T-helper 17 cell (primary cell): ENCODE data around the gene TGFBI. TPM values are rescaled to one million over a fixed set of nuclear protein-coding genes. Genes with fewer than 3 reads are reported as not detected.
A peak's percentile ranks its signal among the peaks of the same experiment; 100 is the strongest.

Experiments
- ATAC-seq: fragments of 150-1000 bp; cut with Tn5 transposase; 2 replicates; pipeline ENCODE4 v1.10.0; 2021; ENCODE audit warnings: mild to moderate bottlenecking, moderate library complexity
- DNase-seq, 3 donors: peaks; one replicate each; pipeline versions ENCODE4 v3.0.0 to v3.0.0-alpha.2; 2020 to 2021
- H3K9me3 ChIP-seq: one replicate; pipeline ENCODE4 v1.7.0; 2013; ENCODE audit warnings: low read length, mild to moderate bottlenecking; ENCODE audit not compliant: control insufficient read depth, poor library complexity, severe bottlenecking
- H3K27ac Mint-ChIP-seq: one replicate; pipeline ENCODE4 v1.8.0; 2022; ENCODE audit warnings: mild to moderate bottlenecking, moderate library complexity, mixed read lengths
- H3K27me3 Mint-ChIP-seq: one replicate; pipeline ENCODE4 v1.8.0; 2022; ENCODE audit warnings: mixed read lengths
- H3K36me3 Mint-ChIP-seq: one replicate; pipeline ENCODE4 v1.8.0; 2022; ENCODE audit warnings: low read depth, mixed read lengths
- H3K4me1 Mint-ChIP-seq: one replicate; pipeline ENCODE4 v1.8.0; 2022; ENCODE audit warnings: mild to moderate bottlenecking, mixed read lengths
- H3K4me3 Mint-ChIP-seq: one replicate; pipeline ENCODE4 v1.8.0; 2022; ENCODE audit warnings: mild to moderate bottlenecking, moderate library complexity, mixed read lengths
- total RNA-seq, 4 donors: library from RNA in 2 of 4; stranded (reverse) in 2 of 4; gene quantifications; one replicate each; pipeline ENCODE4 v1.2.3 and lab custom pipeline; 2022 to 2026

The TGFBI gene
- total RNA-seq, 2 donors from 2014 or later, result 6.6 to 8.6 TPM

DNA sequence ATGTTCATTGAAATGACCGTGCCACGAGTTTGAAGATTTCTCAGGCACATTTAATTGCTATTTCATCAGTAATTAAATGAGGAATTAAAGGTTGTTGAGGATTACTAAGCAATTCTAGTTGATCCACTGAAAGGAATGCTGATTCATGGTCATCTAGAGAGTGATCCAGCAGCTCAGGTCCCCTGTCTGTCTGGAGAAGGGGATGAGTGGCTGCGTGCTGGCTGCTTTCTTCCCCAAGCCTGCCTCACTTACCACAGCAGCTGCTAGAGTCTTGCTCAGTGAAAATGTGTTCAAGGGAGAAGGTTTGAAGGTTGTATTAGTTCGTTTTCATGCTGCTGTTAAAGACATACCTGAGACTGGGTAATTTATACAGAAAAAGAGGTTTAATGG is 7.8 kb upstream of the TGFBI start:
- Mint-ChIP-seq H3K36me3 (no peaks in the 10 kb centered on the region), H3K4me3 (no peak overlapping the region), H3K27ac (no peak overlapping the region), H3K4me1 (no peaks in the 10 kb centered on the region), H3K27me3 (peaks cover 6% of the 10 kb centered on the region)
- no peak for ATAC-seq
- no peak for DNase-seq
- no peaks in the 10 kb centered on the region for H3K9me3 ChIP-seq

GRCh38 chr5:136022965-136023364 is 5.8 kb upstream of the TGFBI start:
- DNase-seq (no peak), ATAC-seq (no peak)
- no peaks in the 10 kb centered on the region for H3K9me3 ChIP-seq
- no peaks in the 10 kb centered on the region for H3K36me3 Mint-ChIP-seq
- no peaks in the 10 kb centered on the region for H3K4me1 Mint-ChIP-seq
- no peak overlapping the region for H3K4me3 Mint-ChIP-seq
- H3K27me3 Mint-ChIP-seq, result peaks cover 14% of the 10 kb centered on the region
- no peak overlapping the region for H3K27ac Mint-ChIP-seq

- H3K36me3 Mint-ChIP-seq, result no peaks in the 10 kb centered on the region
- H3K4me3 Mint-ChIP-seq, result no peak overlapping the region
- ATAC-seq (no peak), DNase-seq (no peak)
- H3K27me3 Mint-ChIP-seq, result peaks cover 17% of the 10 kb centered on the region
- no peaks in the 10 kb centered on the region for H3K9me3 ChIP-seq
- H3K4me1 Mint-ChIP-seq, result no peaks in the 10 kb centered on the region
- H3K27ac Mint-ChIP-seq, result no peak overlapping the region
These were observed 4.7 kb upstream of the TGFBI start for GRCh38 chr5:136023958-136024541.

DNA sequence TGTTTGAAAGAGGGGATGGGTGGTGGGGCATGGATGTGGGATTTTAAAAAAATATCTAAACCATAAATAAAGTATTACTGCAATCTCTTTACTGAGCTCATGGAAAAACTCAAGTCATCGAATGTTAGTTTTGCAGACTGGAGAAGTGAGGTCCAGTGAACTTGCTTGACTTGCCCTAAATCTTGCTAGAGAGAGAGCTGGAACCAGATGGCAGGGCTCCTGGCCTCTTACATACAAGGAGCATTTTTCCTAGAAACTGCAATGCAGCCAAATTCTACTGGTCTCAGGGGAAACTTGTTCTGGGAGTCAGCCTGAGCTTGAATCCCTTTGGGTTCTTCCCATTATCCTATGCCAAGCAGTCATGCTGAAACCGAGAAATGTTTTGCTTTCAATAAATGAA is 2.9 kb upstream of the TGFBI start:
- Mint-ChIP-seq H3K27me3 (peaks cover 15% of the 10 kb centered on the region), H3K27ac (no peak overlapping the region), H3K4me1 (peaks cover 3% of the 10 kb centered on the region), H3K4me3 (no peak overlapping the region), H3K36me3 (no peaks in the 10 kb centered on the region)
- DNase-seq, result no peak
- no peaks in the 10 kb centered on the region for H3K9me3 ChIP-seq
- no peak for ATAC-seq

DNA sequence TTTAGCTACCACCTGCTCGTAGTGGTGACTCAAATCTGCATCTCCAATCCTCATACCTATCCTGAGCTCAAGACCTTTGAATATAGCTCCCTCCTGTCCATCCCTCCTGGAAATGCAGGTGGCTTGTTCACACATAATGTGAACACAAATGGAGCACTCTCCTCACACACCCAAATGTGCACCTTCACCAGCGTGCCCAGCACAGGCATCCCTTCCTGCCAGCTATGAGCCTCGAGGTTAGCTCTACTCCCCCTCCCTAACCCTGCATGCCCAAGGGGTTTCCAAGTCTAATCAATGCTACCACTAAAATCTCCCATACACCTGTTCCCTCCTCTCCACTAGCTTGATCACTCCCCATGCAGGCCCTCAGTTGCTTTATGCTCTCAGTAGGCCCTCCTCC is 2.2 kb upstream of the TGFBI start:
- ATAC-seq, result no peak
- Mint-ChIP-seq H3K4me1 (peaks cover 5% of the 10 kb centered on the region), H3K27ac (no peak overlapping the region), H3K27me3 (peaks cover 12% of the 10 kb centered on the region), H3K4me3 (no peak overlapping the region), H3K36me3 (no peaks in the 10 kb centered on the region)
- H3K9me3 ChIP-seq, result no peaks in the 10 kb centered on the region
- DNase-seq, result no peak

- ATAC-seq (no peak), DNase-seq (no peak)
- H3K4me3 Mint-ChIP-seq, result no peak overlapping the region
- H3K27me3 Mint-ChIP-seq, result peaks cover 12% of the 10 kb centered on the region
- H3K36me3 Mint-ChIP-seq, result no peaks in the 10 kb centered on the region
- no peaks in the 10 kb centered on the region for H3K9me3 ChIP-seq
- H3K4me1 Mint-ChIP-seq, result peaks cover 5% of the 10 kb centered on the region
- H3K27ac Mint-ChIP-seq, result no peak overlapping the region
These were observed 1.5 kb upstream of the TGFBI start for GRCh38 chr5:136027311-136027710.

DNA sequence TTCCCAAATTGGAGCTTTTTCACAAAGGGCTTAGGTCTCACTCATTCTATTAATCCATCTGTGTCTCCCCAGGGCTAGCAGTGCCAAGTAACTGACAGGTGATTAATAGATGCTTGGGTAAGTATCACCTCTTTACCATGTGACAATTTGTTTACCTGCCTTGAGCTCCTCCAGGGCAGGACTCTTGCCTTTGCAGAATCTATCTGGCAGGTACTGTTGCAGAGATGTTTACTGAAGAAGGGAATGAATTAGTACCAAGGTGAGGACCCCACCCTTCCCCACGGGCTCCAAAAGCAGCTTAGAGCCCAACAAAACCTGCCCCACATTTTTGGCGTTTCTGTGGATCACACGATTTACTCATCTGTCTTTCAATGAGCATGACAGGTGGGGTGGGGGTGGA is 698 bp upstream of the TGFBI start:
- DNase-seq, result no peak
- no peak for ATAC-seq
- Mint-ChIP-seq H3K4me3 (no peak overlapping the region), H3K4me1 (peaks cover 8% of the 10 kb centered on the region), H3K36me3 (no peaks in the 10 kb centered on the region), H3K27me3 (peaks cover 12% of the 10 kb centered on the region), H3K27ac (no peak overlapping the region)
- no peaks in the 10 kb centered on the region for H3K9me3 ChIP-seq

GRCh38 chr5:136030252-136030651 is 1.5 kb downstream of the TGFBI start:
- H3K4me3 Mint-ChIP-seq, result peak overlapping the region; percentile 12
- H3K9me3 ChIP-seq, result no peaks in the 10 kb centered on the region
- H3K27me3 Mint-ChIP-seq, result peaks cover 12% of the 10 kb centered on the region
- H3K36me3 Mint-ChIP-seq, result no peaks in the 10 kb centered on the region
- DNase-seq, result no peak
- ATAC-seq, result no peak
- peaks cover 10% of the 10 kb centered on the region for H3K4me1 Mint-ChIP-seq
- no peak overlapping the region for H3K27ac Mint-ChIP-seq

DNA sequence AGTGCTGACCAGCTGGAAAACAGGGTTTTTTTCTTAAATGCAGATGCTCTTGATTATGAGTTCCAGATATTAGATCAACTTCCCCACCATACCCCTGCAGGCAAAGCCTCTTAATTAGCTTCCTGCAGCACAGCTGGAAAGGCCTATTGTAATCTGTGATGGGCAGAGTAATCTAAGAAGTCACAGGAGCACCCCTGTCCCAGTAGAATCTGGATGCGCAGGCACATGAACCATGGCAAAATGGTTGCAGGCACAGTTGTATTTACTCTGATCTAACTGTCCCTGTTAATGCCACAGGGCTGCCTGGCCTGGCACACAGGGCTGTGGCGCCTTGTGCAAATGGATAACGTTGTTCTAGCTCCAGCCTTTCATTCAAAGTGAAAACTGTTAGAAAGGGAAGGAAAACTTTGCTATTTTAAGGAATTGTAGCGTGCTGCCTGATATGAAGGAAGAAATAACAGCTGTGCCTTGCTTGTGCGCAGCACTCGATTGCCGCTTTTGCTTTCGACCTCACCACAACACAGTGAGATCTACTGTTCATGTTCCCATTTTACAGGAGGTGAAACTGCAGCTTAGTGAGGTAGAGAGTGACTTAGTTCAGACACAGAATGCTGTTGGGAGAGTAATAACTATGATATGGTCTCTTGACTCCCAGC is 2.3 kb downstream of the TGFBI start:
- no peak for ATAC-seq
- H3K36me3 Mint-ChIP-seq, result no peaks in the 10 kb centered on the region
- H3K27me3 Mint-ChIP-seq, result peaks cover 12% of the 10 kb centered on the region
- no peak for DNase-seq
- no peak overlapping the region for H3K27ac Mint-ChIP-seq
- no peak overlapping the region for H3K4me3 Mint-ChIP-seq
- peaks cover 15% of the 10 kb centered on the region for H3K4me1 Mint-ChIP-seq
- H3K9me3 ChIP-seq, result no peaks in the 10 kb centered on the region

DNA sequence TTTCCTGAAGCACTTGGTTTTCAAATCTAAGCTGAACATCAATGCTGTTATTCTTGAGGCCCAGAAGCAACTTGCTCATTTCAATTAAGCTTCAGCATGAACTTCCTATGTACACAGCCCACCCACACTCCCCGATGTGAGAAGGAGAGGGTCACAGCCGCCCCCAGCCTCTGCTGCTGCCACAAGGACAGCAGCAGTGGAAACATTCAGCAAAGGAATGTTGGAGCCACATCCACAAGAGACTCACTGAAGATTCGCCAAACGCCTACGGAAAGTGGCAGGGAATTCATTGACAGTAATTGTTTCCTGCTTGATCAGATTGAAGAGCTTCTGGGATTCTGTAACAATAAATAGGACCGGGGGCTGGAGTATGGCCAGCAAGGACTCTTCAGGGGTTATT is 2.9 kb downstream of the TGFBI start:
- no peak overlapping the region for H3K4me3 Mint-ChIP-seq
- ATAC-seq (no peak), DNase-seq (no peak)
- no peaks in the 10 kb centered on the region for H3K9me3 ChIP-seq
- H3K36me3 Mint-ChIP-seq, result no peaks in the 10 kb centered on the region
- H3K4me1 Mint-ChIP-seq, result peaks cover 20% of the 10 kb centered on the region
- H3K27ac Mint-ChIP-seq, result no peak overlapping the region
- H3K27me3 Mint-ChIP-seq, result peaks cover 12% of the 10 kb centered on the region

GRCh38 chr5:136032564-136032963 is 3.8 kb downstream of the TGFBI start:
- peaks cover 28% of the 10 kb centered on the region for H3K4me1 Mint-ChIP-seq
- no peak for ATAC-seq
- H3K27me3 Mint-ChIP-seq, result peaks cover 7% of the 10 kb centered on the region
- no peak overlapping the region for H3K4me3 Mint-ChIP-seq
- H3K27ac Mint-ChIP-seq, result no peak overlapping the region
- no peaks in the 10 kb centered on the region for H3K36me3 Mint-ChIP-seq
- H3K9me3 ChIP-seq, result no peaks in the 10 kb centered on the region
- DNase-seq, result no peak

GRCh38 chr5:136033234-136033633 is 4.4 kb downstream of the TGFBI start:
- Mint-ChIP-seq H3K27ac (no peak overlapping the region), H3K4me3 (no peak overlapping the region), H3K4me1 (peaks cover 35% of the 10 kb centered on the region), H3K36me3 (no peaks in the 10 kb centered on the region), H3K27me3 (peaks cover under 1% of the 10 kb centered on the region)
- ATAC-seq (no peak), DNase-seq (no peak)
- no peaks in the 10 kb centered on the region for H3K9me3 ChIP-seq

GRCh38 chr5:136033848-136034247 is 5.1 kb downstream of the TGFBI start:
- no peak overlapping the region for H3K4me3 Mint-ChIP-seq
- H3K9me3 ChIP-seq, result no peaks in the 10 kb centered on the region
- H3K27me3 Mint-ChIP-seq, result no peaks in the 10 kb centered on the region
- DNase-seq, result no peak
- ATAC-seq, result no peak
- no peaks in the 10 kb centered on the region for H3K36me3 Mint-ChIP-seq
- peaks cover 36% of the 10 kb centered on the region for H3K4me1 Mint-ChIP-seq
- no peak overlapping the region for H3K27ac Mint-ChIP-seq

GRCh38 chr5:136034492-136034891 is 5.7 kb downstream of the TGFBI start:
- no peak for ATAC-seq
- no peak for DNase-seq
- Mint-ChIP-seq H3K36me3 (no peaks in the 10 kb centered on the region), H3K4me3 (no peak overlapping the region), H3K27me3 (no peaks in the 10 kb centered on the region), H3K4me1 (peaks cover 36% of the 10 kb centered on the region), H3K27ac (peak overlapping the region; percentile 91)
- no peaks in the 10 kb centered on the region for H3K9me3 ChIP-seq
